HL-60 (cell line): ENCODE results near the gene TAP2.
A peak's percentile ranks its signal among the peaks of the same experiment; 100 is the strongest.

ENCODE experiments used
- DNase-seq, 2 experiments: peaks; one replicate each; pipeline ENCODE4 v3.0.0-alpha.2; 2010 to 2020; ENCODE audit warnings: low read depth in 1 of 2, low spot score in 1 of 2
- H3K27ac ChIP-seq: fragments of 250-450 bp; sonication (Bioruptor Pico); replicated peaks from 2 replicates; pipeline ENCODE4 v1.5.1; 2020; ENCODE audit warnings: mild to moderate bottlenecking, moderate library complexity
- H3K27me3 ChIP-seq: fragments of 250-450 bp; sonication (Bioruptor Pico); 2 replicates; pipeline ENCODE4 v1.5.1; 2021; ENCODE audit warnings: mild to moderate bottlenecking, moderate library complexity; ENCODE audit not compliant: insufficient read depth, poor library complexity, severe bottlenecking
- H3K4me3 ChIP-seq: replicated peaks from 2 replicates; pipeline ENCODE4 v1.5.1; 2011; ENCODE audit warnings: mild to moderate bottlenecking, control low read depth, low read length; ENCODE audit not compliant: insufficient read depth
- GABPA ChIP-seq: IDR thresholded peaks from 2 replicates; pipeline ENCODE4 v1.6.1; 2012; ENCODE audit warnings: low read depth
- POLR2AphosphoS5 ChIP-seq: IDR thresholded peaks from 2 replicates; pipeline ENCODE4 v1.6.1; 2012; ENCODE audit warnings: low read depth
- SPI1 ChIP-seq: IDR thresholded peaks from 2 replicates; pipeline ENCODE4 v1.6.1; 2012; ENCODE audit warnings: low read depth, mild to moderate bottlenecking, borderline replicate concordance
- TF ChIP-seq, protein P1 (sequence below): IDR thresholded peaks from 2 replicates; pipeline ENCODE4 v1.6.1; 2012; ENCODE audit warnings: low read depth; ENCODE audit not compliant: insufficient replicate concordance
- TF ChIP-seq, protein P2 (sequence below): IDR thresholded peaks from one replicate; pipeline ENCODE4 v1.5.1; 2011; ENCODE audit warnings: low read length, control low read depth, inconsistent platforms; ENCODE audit not compliant: insufficient read depth

The TAP2 gene

DNA sequence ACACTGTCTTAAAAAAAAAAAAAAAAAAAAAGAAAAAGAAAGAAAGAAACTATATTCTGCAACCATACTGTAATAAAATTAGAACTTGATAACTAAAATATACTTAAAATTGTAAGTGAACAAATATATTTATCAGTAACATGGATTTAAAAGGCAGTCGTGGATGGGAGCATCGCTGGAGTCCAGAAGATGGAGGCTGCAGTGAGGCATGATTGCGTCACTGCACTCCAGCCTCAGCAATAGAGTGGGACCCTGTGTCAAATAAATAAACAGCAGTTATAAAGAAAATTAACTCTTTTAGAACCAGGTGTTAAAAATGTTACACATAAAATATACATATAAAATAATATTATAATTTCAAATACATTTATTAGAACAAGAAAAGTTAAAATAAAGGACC, 24.2 kb upstream of the TAP2 start:
- Histone ChIP-seq H3K27ac (no peak overlapping the region), H3K27me3 (no peaks in the 10 kb centered on the region), H3K4me3 (no peak overlapping the region)
- no peak for DNase-seq
- TF ChIP-seq, protein P1, sequence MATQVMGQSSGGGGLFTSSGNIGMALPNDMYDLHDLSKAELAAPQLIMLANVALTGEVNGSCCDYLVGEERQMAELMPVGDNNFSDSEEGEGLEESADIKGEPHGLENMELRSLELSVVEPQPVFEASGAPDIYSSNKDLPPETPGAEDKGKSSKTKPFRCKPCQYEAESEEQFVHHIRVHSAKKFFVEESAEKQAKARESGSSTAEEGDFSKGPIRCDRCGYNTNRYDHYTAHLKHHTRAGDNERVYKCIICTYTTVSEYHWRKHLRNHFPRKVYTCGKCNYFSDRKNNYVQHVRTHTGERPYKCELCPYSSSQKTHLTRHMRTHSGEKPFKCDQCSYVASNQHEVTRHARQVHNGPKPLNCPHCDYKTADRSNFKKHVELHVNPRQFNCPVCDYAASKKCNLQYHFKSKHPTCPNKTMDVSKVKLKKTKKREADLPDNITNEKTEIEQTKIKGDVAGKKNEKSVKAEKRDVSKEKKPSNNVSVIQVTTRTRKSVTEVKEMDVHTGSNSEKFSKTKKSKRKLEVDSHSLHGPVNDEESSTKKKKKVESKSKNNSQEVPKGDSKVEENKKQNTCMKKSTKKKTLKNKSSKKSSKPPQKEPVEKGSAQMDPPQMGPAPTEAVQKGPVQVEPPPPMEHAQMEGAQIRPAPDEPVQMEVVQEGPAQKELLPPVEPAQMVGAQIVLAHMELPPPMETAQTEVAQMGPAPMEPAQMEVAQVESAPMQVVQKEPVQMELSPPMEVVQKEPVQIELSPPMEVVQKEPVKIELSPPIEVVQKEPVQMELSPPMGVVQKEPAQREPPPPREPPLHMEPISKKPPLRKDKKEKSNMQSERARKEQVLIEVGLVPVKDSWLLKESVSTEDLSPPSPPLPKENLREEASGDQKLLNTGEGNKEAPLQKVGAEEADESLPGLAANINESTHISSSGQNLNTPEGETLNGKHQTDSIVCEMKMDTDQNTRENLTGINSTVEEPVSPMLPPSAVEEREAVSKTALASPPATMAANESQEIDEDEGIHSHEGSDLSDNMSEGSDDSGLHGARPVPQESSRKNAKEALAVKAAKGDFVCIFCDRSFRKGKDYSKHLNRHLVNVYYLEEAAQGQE = no peak
- TF ChIP-seq POLR2AphosphoS5 = no peak
- no peak for TF ChIP-seq GABPA
- no peak for TF ChIP-seq SPI1
- TF ChIP-seq, protein P2, sequence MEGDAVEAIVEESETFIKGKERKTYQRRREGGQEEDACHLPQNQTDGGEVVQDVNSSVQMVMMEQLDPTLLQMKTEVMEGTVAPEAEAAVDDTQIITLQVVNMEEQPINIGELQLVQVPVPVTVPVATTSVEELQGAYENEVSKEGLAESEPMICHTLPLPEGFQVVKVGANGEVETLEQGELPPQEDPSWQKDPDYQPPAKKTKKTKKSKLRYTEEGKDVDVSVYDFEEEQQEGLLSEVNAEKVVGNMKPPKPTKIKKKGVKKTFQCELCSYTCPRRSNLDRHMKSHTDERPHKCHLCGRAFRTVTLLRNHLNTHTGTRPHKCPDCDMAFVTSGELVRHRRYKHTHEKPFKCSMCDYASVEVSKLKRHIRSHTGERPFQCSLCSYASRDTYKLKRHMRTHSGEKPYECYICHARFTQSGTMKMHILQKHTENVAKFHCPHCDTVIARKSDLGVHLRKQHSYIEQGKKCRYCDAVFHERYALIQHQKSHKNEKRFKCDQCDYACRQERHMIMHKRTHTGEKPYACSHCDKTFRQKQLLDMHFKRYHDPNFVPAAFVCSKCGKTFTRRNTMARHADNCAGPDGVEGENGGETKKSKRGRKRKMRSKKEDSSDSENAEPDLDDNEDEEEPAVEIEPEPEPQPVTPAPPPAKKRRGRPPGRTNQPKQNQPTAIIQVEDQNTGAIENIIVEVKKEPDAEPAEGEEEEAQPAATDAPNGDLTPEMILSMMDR = no peak

DNA sequence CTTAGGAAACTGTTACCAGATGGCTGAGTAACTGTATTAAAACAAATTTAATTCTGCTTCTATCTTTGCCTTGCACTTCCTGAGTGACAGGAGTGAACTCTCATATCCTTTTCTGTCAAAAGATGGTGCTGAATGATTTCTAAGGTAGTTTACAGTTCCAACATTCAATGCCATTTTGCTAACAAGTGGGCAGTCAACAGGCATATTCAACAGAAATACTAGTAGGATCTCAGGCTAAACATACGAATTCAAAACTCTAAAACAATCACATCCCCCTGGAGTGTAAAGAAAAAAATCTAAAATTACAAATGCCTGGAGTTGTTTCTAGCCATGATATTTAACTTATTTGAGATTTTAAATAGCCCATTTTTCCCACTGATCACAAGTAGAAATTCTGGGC, 22.1 kb upstream of the TAP2 start:
- Histone ChIP-seq H3K27me3 (no peaks in the 10 kb centered on the region), H3K27ac (no peak overlapping the region), H3K4me3 (no peak overlapping the region)
- no peak for DNase-seq
- TF ChIP-seq SPI1 (no peak), POLR2AphosphoS5 (no peak), GABPA (no peak)
- TF ChIP-seq, protein P2 = no peak
- TF ChIP-seq, protein P1 = no peak

DNA sequence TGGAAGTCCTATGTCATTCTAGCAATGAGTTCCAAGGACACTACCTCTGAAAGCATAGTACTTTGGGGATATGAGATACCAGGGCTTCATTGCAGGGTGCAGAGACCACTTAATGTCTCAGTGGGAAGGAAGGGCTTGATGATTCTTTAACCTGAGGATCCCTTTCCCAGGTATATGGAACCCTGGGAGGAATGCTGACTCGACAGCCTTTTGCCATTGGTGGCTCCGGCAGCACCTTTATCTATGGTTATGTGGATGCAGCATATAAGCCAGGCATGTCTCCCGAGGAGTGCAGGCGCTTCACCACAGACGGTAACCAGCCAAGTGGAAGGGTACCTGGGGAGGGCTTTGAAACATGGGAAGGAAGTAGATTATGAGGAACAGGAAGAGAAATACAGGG, 19.7 kb upstream of the TAP2 start:
- Histone ChIP-seq H3K27ac (no peak overlapping the region), H3K4me3 (no peak overlapping the region), H3K27me3 (no peaks in the 10 kb centered on the region)
- DNase-seq = no peak
- TF ChIP-seq SPI1 = 0 out of 2 replicates have a peak, but pooled peaks have one; percentile 9
- TF ChIP-seq POLR2AphosphoS5 = no peak
- TF ChIP-seq, protein P1 = no peak
